Spleen (tissue), 7 donors: ENCODE measurements around the gene FOXK1.

ENCODE experiments used
- CTCF ChIP-seq, 11 experiments: fragments of 200-600 bp in 7 of 11; fragments of 450-650 bp in 4 of 11; sonication (generic) in 4 of 11; IDR thresholded peaks in 8 of 11; conservative IDR thresholded peaks in 3 of 11; 1 replicate in 7 of 11; 2 replicates in 4 of 11; pipeline versions ENCODE4 v1.4.0 to v1.8.0; 2016 to 2021; ENCODE audit warnings: antibody characterized with exemption in 11 of 11, inconsistent platforms in 4 of 11, mild to moderate bottlenecking in 1 of 11
- POLR2AphosphoS5 ChIP-seq, 3 donors: sonication (generic); formaldehyde crosslinking; IDR thresholded peaks; one replicate each; pipeline ENCODE4 v1.5.1; 2017; ENCODE audit warnings: antibody characterized with exemption in 3 of 3
- donor health status: DM: no; HTN: no; CAD: no; lungs with moderate emphysema.
- donor health status: DM: no; HTN: no; CAD: no.
- donor health status: DM: no; HTN: no; CAD: no.

GRCh38 chr7:4789194-4790077, 107.3 kb downstream of the FOXK1 start:
- TF ChIP-seq CTCF (IDR thresholded peaks at IDR 0.05 in 8 of 11, conservative IDR thresholded peaks at IDR 0.05 in 3 of 11) (no peak), POLR2AphosphoS5 (IDR thresholded peaks at IDR 0.05) (no peak)
